HG03571 (cell line): ENCODE results near the gene CYBC1.
A peak's percentile ranks its signal among the peaks of the same experiment; 100 is the strongest.

Experiments used
- ATAC-seq: cut with Tn5 transposase; IDR thresholded peaks from one replicate; pipeline ENCODE4 v1.9.1; 2021; ENCODE audit not compliant: unreplicated experiment

Gene CYBC1

DNA sequence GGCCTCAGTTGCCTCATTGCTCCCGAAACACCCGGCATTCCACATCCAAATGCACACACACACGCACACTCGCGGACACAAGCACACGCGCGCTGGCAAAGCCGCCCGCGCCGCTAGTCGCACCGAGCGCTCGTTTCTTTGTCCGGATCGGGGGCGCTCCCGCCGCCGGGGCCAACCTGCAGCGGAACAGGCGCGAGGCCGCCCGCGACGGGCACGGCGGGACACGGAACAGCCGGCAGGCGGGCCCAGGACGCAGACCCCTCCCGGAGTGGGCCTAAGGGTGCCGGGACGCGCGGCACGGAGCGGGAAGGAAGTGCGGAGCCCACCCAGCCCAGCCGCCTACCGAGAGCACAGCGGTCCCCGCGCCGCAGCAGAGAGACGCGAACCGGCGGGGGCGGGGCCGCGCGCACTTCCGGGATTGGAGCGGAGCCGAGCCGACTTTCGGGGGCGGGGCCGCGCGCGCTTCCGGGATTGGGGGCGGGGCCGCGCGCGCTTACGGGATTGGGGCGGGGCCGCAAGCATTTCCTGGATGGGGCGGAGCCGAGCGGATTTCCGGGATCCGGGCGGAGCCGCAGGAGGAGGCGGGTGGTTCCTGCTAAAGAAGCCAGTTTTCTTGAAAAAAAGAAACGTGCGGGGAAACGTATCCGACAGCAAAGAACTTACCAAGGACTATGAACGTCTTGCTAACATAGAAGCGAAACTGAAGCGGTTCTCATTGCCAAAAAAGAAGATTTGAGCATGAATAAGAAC lies at the start of gene CYBC1:
CYBC1 (minus strand) TSS at position 396 of the 750 bp plus-strand sequence. CDS start 1,498 bp downstream, outside the sequence.
- peak; percentile 58 for ATAC-seq

DNA sequence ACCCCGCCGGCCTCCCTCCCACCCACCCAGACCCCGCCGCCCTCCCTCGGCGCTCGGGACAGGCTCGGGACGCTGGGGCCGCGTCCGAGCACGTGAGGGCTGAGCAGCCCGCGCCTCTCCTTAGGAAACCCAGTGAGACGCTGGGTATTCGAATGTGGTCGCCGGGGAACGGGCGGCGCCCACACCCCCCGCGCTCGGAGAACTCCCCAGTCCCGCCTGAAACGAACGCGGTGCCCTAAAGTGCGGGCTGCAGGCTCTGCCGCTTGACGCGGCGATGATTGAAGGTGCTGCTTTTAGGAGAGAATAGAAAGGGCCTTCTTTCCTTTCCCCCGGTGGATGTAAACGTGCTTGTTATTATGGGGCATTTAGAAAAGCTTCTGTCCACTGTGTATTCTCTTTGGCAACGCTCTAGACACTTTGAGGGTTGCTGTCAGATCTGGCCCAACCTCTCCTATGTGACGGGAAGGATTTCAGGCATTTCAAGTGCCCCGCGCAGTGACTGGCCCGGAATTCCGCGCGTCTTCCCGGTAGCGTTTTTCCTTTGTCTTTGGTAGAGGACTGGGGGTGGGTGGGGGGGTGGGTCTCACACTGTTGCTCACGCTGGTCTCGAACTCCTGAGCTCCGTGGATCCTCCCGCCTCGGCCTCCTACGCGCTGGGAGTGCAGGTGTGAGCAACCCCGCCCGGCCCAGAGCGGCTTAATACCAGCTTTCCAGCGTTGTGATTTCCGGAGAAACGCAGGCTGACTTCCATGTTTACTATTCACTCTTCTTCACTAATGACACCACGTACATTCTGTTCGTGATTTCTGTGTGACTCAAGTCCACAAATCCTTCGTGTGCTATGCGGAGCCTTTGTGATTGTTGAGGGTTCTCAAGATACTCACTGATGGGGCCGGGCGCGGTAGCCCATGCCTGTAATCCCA lies 47.2 kb upstream of the CYBC1 start:
- no peak for ATAC-seq

DNA sequence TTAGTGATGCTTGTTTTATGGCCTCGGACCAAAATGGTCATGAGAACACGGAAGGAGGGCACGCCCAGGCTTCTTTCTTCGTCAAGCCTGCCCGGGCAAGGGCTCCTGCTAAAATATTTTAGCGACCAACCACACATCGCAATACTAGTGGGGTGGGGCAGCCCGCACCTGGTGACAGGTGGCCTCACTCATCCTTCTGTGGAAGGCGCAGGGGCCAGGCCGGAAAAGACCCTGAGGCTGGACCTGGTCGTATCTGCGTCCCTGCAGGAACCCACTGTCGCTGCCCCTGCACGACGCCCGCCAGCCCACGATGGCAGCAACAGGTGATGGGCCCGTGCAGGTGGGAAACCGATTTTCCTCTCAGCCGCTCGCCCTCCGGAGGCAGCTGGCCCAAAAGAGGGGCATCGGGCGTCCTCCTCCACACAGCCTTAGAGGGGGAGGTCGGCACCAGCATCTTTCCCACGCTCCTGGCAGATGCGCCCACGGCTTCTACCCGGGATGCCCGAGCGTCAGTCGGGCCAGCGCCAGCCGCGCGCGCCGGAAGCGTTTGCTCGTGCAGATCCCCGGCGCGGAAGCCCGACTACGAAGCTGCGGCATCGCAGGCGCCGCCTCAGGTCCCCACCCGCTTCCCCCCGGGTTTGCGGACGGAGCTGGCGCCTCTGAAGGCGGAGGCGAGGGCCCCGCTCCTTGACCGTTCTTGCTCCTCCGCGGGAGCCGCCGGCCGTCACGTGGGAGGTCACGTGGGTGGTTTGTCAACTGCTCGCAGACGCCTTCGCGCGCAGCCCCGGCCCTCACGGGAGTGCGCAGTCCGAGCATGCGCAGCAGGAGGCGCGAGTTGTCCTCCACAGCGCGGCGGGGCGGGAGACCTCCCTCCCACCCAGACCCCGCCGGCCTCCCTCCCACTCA lies 46.2 kb upstream of the CYBC1 start:
- ATAC-seq, result peak; percentile 37

DNA sequence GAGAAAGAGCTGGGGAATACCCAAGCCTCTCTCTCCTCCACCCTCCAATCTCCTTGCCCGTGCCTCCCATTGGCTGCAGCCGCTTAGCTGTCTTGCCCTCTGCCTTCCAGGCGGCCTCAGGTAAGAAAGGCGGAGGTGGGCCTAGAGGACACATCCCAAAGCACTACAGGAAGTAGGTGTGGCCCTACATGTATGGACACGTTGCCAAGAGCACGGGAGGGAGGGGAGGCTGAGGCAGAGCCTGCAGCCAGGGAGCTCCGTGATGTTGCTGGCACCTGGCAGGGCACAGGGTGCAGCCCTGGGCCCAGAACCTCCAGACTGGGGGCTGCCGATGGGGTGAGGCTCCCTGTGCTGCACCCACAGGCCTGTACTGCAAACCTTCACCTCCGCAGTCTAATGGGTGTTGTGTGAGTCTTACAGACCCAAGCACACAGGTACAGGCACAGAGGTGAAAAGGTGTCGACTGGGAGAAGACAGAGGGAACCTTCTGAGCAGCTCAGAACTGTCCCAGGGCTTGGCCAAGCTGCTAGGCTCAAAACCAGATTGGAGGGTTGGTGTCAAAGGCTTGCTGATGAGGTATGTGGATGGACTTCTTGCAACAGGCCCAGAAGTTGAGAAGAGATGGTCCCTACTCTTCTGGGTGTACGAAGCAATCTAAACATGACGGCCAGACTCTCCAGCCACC lies 45.4 kb upstream of the CYBC1 start:
- no peak for ATAC-seq

DNA sequence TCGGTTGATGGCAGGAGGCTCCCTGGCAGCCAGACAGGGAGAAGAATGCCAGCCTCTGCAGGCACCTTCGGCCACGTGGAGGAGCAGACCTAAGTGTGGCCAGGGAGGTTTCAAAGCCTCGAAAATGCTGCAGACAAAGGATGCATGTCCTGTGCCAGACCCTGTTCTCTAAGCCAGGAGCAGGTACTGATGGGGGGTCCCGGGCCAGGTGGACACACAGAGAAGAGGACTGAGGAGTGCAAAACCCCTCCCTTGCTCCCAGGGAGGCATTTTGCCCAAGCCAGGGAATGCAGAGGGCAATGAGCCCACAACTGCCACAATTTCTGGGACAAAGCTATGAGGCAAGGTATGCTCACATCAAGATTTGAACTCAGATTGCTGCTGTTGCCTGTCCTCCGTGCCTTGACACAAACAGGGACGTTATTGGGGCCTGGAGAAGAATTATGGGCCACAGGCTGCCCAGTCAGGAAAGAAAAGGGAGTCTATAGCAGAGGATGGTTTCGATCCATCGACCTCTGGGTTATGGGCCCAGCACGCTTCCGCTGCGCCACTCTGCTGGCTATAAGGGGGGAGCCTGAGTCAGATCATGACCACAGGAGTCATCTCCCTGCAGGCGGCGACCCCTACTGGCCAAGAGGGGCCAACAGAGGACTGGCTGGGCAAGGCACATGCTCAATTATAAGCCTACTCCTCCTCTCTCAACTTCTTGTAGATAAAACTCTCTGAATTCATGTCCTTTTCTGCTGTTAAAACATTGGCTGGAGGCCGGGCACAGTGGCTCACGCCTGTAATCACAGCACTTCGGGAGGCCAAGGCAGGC lies 43.9 kb upstream of the CYBC1 start:
- peak; percentile 35 for ATAC-seq

DNA sequence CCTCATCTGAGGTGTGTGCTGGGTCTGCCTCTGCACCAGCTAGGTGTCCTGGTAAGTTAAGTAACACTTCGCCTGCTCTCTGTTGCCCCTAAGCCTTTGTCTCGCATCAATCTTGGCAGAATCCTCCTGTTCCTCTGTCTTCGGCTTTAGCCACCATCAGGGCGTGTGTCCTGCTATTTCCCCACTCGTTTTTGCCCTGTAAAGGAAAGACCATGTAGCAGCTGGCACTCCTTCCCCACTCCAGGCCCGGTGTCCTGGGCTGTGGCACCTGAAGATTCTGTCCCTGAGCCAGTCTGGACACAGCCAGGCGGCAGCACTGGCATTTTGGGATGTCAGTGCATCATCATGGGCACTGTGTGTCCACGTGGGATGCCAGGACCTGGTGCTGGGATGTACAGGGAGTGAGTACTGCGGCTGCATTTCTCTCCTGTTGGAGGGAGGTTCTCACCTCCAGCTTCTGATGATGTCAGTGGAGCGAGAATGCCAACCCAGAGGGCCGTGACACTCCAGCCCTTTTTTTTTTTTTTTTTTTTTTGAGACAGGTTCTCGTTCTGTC lies 42.8 kb upstream of the CYBC1 start:
- ATAC-seq, result no peak

DNA sequence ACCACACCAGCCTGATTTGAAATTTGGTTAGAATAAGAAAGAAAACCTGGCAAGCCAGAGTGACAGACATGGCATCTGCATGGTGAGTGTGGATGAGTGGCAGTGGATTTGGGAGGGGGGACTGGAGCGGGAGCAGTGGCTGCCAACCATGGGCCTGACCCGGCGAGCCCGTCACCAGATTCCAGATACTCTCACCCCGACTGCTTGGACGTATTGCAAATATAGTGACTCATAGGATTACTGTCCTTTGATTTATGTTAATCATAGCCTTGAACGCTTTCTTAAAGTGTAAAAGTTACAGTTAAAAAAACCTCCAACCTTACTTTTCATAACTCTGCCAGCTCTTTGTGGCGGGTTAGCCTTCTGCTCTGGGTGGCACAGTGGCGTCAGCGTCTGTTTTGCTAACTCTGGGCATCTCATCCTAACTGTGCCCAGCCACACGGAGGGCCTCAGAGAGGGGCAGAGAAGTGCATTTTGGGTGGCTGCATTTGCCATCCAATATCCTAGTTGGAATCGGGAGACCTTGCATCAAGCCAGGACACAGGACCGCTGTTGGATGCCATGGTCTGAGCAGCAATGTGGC lies 42.2 kb upstream of the CYBC1 start:
- no peak for ATAC-seq

DNA sequence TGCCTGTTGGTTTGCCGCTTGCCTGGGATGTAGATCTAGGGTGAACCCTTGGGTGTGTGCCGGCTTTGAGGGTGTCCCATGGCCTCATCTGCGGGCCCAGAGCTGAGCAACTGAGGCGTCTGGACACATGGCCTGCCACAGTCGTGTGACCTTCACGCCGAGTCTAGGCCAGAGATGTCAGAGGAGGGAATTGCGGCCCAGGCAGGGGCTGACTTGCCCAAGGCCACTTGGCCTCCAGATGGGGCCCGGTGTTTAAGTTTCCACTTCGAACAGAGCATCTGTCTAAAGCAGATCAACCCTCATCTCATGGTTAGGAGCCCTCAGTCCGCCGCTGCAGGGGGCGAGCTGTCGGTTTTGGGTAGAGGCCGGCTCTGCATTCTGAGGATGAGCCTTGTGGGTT lies 41.0 kb upstream of the CYBC1 start:
- no peak for ATAC-seq

DNA sequence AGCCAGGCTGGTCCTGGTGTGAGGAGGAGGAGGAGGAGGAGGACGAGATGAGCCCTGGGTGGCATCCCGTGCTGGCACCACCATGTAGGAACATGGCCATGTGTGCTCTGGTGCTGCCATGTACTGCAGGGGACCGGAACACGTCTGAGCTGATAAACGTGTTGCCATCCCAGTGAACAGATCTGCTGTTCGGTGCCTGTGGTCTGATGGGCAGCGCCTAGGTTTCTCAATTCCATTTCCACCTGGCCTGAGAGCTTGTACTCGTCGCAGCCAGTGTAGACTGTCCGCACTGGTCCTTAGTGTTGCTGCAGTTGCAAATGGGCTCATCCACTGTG lies 40.6 kb upstream of the CYBC1 start:
- no peak for ATAC-seq

DNA sequence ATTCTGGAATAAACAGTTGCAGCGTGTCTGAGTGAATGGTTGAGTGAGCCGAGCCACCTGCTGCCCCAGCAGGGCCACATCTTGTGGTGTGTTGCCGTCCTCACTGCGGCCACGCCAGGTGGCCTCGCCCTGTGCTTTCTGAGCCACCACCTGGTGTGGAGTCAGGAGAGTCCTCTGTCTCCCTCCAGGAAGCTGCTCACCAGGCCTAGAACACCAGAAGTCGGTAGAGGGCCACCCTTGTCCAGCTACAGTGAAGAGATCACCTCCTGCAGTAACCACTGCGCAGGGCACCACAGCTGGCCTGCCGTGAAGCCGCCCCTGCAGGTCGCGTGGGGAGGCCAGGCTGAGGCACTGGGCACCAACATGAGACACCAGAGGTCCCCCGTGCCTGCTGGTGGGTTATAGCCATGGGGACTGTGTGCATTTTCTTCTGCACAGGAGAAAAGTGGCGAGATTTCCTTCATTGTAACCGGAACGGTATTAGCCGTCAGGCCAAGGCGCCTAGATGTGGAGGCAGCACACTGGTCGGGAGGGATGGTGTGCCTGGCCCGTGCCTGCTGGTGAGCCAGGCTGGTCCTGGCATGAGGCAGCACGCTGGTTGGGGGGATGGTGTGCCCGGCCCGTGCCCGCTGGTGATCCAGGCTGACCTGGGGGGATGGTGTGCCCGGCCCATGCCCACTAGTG lies 40.1 kb upstream of the CYBC1 start:
- no peak for ATAC-seq

DNA sequence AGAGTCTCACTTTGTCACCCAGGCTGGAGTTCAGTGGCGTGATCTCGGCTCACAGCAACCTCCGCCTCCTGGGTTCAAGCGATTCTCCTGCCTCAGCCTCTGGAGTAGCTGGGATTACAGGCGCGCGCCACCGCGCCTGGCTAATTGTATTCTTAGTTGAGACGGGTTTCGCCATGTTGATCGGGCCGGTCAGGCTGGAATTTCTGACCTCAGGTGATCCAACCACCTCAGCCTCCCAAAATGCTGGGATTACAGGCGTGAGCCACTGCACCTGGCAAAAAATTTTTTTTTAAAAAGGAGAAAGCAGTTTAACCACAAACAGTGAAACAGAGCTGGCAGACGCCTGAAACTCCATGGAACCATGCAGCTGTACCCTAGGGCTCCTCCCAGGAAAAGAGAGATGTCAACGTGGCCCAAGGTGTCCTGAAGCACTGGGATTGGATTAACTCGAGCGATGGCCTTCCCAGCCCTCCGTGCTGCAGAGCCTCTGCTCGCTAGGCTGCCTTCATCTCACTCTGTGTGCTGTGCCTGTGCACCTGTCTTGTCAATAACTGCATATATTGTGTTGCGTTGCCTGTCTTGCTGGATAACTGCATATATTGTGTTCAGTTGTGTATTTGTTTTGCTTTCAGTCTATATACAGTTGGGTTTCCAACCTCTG lies 39.4 kb upstream of the CYBC1 start:
- ATAC-seq, result no peak

DNA sequence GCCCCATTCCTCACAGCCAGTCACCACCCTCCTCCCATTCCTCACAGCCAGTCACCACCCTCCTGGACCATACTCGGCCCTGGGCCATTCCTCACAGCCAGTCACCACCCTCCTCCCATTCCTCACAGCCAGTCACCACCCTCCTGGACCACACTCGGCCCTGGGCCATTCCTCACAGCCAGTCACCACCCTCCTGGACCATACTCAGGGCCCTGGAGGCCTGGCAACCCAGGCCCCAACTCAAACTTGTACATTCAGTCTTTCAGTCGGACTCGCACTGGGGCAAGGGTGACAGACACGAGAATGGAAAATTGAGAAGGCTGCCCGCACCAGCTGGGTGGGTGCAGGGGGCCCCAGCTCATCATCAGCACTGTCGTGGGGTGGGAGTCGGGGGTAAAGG lies 38.6 kb upstream of the CYBC1 start:
- ATAC-seq, result no peak

DNA sequence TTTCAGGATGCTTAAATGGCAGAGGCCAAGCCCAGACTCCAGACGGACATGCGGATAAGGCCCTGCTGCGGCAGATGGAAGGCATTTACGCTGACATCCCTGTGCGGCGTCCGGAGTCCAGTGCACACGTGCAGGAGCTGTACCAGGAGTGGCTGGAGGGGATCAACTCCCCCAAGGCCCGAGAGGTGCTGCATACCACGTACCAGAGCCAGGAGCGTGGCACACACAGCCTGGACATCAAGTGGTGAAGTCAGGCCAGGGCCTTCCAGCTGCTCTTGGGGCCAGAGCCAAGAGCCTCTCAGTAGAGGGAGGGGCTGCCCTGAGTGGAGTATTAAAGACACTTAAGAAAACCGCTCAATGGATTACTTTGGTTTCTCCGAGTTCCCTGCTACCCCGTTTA lies 37.4 kb upstream of the CYBC1 start:
- no peak for ATAC-seq

DNA sequence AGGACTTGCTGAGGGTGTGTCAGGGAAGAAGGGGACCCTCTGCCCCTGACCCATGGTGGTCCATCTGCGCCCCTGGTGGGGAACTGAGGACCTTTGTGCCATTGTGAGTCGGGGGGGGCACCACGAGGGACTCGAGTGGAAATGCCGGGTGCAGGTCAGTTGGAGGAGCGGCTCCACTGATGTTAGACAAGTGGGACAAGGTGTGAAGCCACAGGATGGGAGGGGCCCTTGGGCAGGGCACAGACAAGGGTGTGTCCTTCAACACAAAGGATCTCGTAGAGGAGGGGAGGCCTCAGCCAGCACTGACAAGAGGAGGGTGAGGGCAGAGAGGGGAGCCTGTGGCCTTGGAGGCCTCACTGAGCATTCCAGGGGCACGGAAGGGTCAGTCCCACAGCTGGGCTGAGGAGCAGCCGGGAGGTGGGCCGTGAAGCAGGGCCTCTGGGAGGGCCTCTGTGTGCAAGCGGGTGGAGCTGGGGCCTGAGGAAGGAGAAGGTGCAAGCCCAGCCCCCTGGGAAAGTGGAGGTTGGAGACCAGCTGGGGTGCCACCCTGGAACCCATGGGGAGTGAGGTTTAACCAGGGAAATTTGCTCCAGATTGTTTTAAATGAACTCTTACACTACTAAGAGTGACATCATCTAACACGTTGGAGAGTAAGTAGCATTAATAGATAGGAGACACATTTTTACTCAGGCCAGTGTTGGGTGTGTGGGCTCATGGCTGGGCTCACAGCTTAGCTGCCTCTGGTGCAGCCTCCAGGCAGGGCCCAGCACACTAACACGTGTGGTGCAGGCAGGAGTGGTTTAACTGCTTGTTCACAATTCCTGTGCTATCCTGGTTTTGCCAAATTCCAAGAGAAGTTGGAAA lies 35.9 kb upstream of the CYBC1 start:
- no peak for ATAC-seq

DNA sequence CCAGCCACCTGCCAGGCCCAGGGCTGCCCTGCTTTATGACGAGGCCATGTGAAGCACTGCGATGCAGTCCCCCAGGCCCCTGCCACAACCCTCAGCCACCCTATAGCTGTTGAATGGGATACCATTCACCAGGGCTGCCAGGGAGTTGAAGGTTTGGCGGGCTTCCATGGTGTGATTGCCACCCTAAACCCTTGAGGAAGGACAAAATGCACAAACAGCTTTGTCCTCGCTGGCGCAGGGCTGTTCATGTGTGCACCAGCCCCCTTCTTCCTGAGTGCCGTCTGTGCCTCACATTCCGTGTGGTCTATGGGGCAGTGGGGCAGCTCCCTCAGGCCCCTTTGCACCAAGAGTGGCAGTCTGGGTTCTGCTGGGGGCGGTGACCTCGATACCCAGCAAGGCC lies 33.3 kb upstream of the CYBC1 start:
- ATAC-seq, result no peak

DNA sequence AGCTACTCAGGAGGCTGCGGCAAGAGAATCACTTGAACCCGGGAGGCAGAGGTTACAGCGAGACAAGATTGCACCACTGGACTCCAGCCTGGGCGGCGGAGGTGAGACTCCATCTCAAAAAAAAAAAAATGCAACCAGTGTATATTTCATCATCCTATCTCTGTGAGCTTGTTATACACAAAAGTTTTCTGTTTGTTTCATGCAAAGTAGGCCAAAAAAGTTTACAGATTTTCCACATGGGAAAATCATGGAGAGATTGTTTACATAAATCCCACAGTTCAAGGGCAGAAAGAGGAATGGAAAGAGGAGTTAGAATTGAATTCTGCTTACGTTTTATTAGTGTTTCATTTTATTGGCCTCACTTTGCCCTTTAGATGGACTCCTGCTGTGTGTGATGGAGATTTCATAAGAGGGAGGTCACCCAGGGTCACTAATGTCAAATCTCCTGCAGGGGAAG lies 32.7 kb upstream of the CYBC1 start:
- ATAC-seq, result no peak

DNA sequence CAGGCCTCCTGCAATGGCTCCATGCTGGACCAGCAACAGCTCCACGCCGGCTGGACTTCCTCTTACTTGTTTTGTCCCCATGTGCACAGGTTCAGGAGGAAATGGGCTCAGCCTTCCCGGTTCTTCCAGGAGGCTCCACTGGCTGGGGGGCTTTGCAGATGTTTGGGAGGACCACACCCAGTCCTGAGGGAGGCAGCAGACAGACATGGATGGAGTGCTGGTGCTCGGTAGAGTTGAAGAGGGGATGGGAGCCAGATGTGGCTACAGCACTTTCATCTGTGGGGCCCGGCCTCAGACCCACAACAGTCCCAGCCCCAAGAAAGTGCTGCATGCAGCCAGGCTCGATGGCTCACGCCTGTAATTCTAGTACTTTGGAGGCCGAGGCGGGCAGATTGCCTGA lies 29.8 kb upstream of the CYBC1 start:
- no peak for ATAC-seq
